HG03159 (cell line): ENCODE data around the gene MYH7.
"Not testable (repeated sequence)": the region's sequence is repeated elsewhere in the genome, so short reads cannot be mapped to it uniquely, and the experiment has no call there.

Experiments
- ATAC-seq: cut with Tn5 transposase; IDR thresholded peaks from one replicate; pipeline ENCODE4 v1.9.1; 2021; ENCODE audit warnings: mild to moderate bottlenecking, moderate library complexity; ENCODE audit not compliant: unreplicated experiment

Gene MYH7

DNA sequence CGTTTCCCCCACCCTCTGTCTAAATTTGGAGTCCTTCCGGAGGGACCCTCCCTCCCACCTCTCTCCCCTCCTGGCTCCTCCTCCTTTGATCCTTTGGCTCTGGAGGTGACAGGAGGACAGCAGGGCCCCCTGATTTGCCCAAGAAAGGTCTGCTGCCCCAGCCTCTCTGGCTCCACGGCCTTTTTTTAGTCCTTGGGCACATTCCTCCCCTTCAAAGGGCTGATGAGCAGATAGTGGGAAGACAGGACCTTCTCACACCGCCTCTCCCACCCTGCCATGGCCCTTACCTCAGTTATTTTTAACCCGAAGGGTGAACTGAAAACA is 27.2 kb downstream of the MYH7 start:
- ATAC-seq = no peak

DNA sequence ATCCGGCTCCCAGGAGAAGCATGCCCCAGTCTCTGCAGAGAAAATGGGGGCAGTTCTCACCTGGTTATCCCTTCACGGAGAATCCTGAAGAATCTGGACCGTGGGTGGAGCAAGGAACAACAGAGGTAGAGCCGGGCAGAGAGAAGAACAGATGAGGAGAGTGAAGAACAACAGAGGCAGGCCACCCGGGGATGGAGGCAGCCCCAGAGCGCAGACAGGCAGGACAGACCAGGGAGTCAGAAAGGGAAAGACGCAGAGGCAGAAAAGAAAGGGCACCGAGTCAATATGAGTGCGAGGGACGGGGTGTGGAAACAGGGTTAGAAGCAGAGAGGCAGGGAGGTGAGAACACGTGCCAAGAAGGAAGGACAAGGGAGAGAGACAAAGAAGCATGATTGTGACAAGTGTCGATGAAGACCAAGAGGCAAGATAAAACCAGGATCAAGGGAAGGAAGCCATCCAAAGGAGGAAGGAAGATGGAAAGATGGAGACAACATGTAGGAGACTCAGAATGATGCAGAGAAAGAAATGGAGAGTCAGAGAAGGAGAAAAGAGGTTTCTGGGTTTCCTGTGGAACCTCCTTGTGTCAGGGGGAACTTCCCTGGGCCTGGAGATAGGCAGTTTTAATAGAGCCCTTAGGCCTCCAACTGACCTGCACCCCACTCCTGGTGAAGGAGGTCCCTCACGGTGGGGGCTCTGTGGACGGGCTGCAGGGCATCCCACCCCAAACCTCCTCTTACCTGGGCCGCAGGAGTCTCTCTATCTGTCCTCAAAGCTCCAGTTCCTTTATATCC is 27.7 kb downstream of the MYH7 start, which contains the start of gene MYH6:
MYH6 (minus strand) TSS at position 758 of the 791 bp plus-strand sequence. CDS start 1,050 bp downstream, outside the sequence.
- ATAC-seq = no peak

DNA sequence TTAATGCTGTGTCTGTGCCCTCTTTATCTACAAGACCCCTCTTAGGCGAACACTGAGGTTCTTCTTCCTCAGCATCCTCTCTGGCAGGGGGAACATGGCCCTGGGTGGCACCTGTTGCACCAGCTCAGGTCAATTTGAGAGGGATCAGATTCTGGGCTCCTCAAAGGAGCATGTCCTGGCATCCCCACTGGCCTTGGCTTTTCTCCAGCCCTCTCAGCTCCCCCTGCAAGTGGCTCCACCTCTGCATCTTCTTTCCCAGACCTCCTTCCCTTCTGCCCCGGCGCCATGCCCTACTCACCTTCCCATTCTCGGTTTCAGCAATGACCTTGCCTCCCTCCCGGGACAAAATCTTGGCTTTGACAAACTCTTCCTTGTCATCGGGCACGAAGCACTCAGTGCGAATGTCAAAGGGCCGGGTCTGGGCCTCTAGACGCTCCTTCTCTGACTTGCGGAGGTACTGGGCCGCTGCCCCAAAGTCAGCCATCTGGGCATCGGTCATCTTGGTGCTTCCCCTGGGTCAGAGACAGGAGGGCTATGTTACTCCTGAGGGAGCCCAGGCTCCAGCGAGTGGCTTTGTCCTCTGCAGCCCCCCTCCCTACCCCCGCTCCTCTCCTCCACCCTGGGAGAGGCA is 28.6 kb downstream of the MYH7 start:
- no peak for ATAC-seq

DNA sequence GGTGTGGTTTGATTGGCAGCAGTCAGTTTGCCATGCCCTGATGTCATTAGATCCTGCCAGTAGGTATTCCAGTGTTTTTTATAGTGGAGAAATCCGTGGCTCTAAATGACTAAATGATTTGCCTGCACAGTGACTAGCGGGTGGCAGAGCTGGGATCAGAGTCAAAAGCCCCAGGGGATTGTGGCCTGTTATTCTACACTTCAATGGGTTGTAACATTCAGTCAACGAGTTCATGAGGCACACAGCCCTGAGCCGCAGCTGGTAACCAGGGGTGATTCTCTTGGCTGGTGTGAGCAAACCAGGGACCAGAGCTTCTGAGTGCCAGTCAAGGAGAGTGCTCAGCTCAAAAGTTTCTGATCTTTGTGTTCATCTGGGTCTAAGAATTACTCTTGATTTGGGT is 29.2 kb downstream of the MYH7 start:
- ATAC-seq = no peak

DNA sequence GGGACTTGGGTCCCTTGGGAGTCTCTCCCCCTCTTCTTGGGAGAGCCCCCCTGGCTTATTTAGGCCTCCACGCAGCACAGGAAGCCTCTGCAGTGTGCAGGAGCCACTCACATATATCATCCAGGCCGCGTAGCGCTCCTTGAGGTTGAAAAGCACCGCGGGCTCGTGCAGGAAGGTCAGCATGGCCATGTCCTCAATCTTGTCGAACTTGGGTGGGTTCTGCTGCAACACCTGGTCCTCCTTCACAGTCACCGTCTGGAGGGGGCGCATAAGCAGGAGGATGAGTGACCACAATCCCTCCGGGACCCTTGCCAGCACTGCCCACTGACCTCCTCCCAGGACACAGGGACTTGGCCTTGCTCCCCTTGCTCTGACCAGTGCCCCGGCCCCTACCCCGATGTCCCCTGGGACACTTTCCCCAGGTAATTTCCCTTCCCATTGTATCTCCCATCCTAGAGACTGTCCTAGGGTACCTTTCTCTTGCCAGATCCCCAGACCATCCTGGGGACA is 29.9 kb downstream of the MYH7 start:
- ATAC-seq = no peak

DNA sequence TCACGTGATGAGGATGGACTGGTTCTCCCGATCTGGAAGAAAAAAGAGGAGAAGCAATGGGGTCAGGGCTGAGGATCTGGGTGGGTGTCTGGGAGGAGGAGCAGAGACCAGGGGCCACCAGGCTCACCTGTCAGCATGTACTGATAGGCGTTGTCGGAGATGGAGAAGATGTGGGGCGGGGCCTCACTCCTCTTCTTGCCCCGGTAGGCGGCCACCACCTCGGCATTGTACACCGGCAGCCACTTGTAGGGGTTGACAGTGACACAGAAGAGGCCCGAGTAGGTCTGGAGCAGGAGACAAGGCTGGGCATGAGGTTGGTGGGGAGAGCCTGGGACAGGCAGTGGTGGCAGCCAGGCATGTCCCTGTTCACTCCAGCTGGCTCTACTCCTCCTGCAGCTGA is 30.4 kb downstream of the MYH7 start:
- ATAC-seq = no peak

DNA sequence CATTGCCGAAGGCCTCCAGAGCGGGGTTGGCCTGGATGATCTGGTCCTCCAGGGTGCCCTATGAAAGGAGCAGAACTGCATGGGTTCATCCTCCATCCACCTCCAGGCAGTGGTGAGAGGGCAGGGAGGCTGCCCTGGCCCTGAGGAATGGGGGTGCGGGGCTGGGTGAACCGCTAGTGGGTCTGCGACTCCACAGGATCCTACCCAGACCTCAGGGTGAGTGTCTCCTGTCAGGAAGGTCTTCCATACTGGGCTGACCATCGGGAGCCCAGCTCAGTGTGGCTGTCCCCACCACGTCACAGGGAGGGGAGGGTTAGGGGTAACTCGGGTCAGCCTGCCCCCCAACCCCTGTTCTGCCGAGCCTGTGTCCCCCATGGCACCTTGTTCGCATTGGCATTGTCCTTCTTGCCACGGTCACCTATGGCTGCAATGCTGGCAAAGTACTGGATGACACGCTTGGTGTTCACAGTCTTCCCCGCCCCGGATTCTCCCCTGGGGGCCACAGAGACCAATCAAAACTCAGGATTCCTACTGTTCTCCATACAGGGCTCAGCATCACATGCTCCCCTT is 31.0 kb downstream of the MYH7 start:
- ATAC-seq = no peak

DNA sequence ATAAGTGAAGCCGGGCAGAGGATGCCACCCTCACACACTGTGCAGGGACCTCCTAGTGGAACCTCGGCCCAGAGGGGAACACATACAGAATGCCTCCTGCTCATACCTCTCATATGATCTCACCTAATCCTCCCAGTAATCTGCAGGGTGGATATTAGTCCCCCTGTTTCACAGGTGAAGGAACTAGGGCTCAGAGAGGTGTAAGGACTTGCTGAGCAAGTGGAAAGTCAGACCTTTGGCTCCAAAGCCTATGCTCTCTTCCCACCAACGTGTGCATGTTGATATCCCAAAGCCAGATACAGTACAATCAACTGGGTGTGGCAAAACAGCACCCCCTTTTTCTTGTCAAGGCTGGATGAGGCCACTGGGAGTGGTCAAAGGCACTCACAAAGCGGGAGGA is 31.6 kb downstream of the MYH7 start:
- ATAC-seq = no peak

DNA sequence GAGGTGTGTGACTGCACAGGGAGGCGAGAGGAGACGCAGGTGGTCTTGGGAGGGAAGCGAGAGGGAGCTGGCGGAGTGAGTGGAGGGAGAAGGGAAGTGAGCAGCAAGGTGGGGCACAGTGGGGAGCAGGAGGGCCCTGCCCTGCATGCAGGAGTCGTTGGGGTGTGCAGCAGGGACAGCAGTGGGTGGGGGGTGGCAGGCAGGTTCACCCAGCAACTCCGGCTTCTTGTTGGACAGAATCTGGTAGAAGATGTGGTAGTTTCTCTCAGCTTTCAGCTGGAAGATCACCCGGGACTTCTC is 32.4 kb downstream of the MYH7 start:
- ATAC-seq = no peak

DNA sequence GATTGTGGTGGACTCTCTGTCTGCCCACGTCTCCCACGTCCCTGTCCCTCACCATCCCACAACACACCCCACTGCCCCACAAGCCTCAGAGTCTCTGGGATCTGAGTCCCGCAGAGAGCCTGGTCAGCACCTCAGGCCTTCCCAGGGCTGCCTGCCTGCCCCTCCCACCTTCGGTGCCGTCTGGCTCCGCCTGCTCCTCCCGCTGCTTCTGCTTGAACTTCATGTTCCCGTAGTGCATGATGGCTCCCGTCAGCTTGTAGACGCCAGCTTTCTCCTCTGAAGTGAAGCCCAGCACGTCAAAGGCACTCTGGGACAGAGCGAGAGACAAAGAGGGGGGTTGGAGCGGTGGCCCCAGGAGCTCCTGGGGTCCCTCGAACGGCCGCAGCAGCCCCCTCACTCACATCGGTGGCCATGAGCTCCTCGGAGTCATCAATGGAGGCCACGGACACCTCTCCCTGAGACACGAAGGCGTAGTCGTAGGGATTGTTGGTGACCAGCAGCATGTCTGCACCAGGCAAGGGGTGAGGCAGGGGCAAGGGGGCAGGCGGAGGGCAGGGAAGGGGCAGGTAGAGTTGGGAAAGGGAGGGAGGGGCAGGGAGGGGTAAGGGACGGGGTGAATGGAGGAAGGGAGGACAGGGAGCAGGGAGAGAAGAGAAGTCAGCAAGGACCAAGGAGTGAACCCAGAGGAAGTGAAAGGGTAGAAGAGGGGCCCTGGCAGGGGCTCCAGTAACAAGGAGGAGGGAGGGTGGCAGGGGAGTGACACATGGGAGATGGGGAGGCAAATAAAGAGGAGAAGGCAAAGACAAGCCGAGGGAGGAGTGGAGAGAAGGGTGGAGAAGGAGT is 32.9 kb downstream of the MYH7 start:
- no peak for ATAC-seq

DNA sequence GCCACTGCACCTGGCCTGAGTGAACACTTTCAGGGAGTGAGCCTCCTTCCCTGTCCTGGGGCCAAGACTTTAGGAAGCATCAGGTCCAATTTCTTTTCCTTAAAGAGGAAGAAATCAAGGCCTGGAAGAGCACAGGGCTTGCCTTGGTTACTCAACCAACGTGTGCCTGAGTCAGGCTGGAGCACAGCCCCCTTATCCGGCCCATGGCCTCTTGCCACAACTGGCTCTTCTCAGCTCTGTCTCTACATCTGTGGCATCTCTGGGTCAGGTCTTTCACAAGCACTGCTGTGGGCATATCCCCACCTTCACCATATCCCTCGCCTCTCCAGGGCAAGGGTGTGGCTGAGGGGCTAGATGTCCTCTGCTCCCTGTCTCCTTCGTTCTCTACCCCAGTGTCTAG is 34.2 kb downstream of the MYH7 start:
- ATAC-seq = no peak

DNA sequence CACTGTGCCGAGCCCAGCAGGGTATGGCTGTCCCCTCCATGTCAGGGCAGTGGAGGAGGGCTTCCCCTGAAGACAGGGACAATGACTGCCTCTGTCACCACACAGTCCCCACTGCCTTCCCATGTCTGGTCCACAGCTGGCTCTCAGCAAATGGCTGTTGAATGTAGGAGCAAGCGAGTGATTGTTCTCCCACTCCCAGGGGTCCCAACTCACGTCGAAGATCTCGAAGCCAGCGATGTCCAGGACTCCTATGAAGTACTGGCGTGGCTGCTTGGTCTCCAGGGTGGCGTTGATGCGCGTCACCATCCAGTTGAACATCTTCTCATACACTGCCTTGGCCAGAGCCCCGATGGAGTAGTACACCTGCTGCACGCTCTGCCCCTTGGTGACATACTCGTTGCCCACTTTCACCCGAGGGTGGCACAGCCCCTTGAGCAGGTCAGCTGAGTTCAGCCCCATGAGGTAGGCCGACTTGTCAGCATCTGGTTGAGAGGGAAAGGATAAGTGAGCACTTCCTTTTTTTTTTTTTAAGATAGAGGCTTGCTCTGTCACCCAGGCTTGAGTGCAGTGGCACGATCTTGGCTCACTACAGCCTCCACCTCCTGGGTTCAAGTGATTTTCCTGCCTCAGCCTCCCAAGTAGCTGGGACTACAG is 34.8 kb downstream of the MYH7 start:
- ATAC-seq = not testable (repeated sequence)

DNA sequence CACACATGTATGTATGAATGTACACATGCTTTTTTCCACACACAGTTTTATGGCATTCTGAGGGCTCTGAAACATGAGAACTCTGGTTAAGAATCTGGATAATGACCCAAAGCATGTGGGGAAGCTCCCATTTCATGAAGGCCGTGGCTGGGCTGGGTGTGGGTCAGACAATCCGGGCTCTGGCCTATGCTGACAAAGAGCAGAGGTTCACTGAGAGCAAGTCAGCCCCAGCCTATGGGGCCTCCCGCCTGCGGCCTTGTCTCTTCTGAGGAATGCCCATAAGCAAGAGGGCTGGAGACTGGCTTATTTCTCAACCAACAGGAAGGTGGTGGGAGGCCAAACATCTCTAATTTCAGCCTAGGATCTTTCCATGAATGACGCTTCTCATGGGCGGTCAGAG is 35.9 kb downstream of the MYH7 start:
- ATAC-seq = no peak

DNA sequence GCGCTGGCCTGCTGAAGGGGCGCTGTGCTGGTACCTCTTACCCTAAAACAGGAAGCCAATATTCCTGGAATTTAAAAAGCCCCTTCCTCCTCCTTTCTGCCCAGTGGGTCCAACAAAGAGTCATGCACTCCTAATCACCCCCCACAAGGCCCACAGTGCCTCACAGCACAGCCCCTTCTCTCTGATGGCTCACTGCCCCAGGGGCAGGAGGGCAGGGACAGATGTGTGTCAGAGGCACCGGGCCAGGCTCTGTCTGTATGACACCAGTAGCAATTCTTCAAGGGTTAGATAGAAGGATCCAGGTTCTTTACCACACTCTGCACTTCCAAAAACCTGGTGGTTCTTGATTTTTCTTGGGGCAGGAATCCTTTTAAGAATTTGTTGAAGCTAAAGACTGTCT is 36.3 kb downstream of the MYH7 start:
- ATAC-seq = no peak

DNA sequence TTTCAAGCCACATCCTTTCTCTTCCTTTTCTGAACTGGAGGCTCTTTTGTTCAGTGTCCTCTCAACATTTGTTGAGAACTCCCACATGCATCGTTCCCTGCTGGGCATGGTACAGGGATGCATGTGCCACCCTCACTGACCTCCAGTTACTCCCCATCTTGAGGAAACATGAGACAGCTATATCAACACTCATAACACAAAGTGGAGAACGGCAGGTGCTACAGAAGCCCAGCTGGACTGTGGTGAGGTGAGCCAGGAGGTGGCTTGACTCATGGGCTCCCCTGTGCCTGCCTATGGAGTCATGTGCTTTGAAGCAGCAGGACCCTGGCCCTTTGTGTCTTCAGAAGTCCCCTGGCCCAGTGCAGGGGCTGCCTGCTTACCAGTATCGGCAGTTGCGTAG is 37.1 kb downstream of the MYH7 start:
- no peak for ATAC-seq

DNA sequence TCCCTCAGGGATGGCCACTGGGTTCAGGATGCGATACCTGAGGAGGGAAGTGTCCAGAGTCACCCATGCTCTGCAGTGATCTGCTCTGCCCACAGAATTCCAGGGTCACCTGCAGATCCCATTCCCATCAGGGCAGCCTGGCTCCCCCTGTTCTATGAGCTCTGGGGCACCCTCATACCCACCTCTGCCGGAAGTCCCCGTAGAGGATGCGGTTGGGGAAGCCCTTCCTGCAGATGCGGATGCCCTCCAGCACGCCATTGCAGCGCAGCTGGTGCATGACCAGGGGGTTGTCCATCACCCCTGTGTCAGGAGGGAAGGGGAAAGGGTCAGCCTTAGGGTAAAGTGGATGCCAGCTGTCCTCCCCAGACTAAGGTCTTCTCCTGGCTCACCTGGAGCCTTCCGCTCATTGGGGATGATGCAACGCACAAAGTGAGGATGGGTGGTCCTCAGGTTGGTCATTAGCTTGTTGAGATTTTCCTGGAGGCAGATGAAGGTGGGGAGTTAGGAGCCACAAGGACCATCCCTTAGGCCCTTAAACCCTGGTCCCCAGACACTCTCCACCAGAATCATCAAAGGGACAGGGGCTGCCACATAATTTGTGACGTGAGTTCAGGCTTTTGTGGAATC is 38.6 kb downstream of the MYH7 start:
- ATAC-seq = no peak

DNA sequence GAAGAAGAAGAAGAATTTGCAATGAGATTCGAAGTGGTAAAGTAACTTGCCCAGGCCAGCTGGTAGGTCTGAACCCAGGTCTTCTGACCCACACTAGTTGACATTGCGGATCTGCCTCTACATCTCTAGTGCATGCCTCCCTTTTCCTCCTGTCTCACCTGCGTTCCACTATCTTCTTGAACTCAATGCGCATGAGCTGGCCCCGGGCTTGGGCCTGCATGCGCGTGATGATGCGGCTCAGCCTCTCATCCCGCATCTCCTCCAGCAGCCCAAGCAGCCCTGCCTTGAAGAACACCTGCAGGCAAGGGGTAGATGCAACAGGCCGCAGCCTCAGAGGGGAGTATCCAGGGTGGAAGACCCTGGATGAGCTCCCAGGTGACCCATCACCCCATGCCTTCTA is 39.3 kb downstream of the MYH7 start:
- ATAC-seq = no peak

DNA sequence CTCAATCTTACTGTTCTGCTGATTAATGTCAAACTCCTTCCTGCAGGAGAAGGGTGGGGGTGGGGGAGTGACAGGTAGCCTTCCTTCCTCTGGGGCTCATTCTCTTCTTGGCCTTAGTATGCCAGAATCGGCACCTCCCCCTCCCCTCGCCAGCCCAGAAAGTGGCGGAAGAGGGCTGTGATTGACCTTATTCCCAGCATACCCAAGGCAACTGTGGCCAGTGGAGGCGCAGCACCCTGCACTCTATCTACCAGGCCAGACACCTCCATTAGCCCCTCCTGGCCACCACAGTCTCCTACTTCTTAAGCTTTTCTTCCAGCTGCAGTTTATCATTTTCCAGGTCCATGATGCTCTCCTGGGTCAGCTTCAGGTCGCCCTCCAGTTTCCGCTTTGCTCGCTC is 42.8 kb downstream of the MYH7 start:
- no peak for ATAC-seq

DNA sequence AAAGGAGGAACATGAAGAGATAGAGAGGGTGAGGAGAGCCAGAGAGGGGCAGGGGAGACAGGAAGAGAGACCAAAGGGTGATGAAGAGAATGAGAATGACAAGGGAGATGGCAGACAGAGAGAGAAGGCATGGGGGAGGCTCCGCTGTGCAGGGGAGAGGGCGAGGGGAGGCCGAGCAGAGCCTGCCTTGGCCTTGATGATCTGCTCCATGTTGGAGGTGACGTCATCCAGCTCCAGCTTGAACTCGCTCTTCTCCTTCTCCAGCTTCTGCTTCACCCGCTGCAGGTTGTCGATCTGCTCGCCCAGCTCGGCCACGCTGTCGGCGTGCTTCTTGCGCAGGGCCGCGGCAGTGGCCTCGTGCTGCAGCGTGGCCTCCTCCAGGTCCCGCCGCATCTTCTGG is 45.6 kb downstream of the MYH7 start:
- ATAC-seq = not testable (repeated sequence)

DNA sequence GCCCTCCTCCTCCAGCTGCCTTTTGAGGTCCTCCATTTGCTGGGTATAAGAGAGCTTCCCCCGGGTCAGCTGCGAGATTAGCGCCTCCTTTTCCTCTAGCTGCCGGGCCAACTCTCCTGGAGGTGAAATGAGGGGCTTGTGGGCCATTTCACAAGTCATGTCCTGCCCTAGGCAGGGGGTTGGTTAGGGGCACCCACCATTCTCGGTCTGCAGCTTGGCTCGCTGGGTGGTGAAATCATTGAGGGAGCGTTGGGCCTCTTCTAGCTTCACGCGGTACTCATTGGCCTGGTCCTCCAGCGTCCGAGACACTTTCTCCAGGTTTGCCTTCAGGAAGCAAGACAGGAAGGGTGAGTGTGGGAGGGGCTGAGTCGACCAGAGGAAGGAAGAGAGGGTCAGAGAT is 46.1 kb downstream of the MYH7 start:
- no peak for ATAC-seq

DNA sequence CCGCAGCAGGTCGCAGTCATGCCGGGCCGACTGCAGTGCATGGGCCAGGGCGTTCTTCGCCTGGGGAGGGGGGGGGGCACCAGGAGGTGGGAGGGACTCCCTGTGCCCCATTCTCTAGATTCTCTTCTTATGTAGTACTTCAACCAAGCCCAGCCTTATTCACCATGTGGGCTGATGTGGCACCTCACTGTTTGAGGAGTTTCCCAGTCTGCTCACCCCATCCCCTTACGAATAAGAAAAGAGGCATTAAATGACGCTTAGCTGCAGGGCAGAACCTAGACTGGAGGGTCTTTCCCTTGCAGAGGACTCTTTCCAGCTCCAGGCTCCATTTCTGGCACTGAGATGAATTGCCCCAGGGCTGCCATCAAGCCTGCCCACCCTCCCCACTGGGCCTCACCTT is 46.5 kb downstream of the MYH7 start:
- ATAC-seq = no peak
